Measurements from ENCODE around the gene GOLGA8O. TPM values are rescaled to one million over a fixed set of nuclear protein-coding genes. Genes with fewer than 3 reads are reported as not detected.
"Not testable (repeated sequence)": the region's sequence is repeated elsewhere in the genome, so short reads cannot be mapped to it uniquely, and the experiment has no call there.

Gene GOLGA8O
- total and polyA plus RNA-seq, 2 of the 8 experiments (the other 6 are each of a cell fraction or from before 2014, with no cell fraction given), result not detected

DNA sequence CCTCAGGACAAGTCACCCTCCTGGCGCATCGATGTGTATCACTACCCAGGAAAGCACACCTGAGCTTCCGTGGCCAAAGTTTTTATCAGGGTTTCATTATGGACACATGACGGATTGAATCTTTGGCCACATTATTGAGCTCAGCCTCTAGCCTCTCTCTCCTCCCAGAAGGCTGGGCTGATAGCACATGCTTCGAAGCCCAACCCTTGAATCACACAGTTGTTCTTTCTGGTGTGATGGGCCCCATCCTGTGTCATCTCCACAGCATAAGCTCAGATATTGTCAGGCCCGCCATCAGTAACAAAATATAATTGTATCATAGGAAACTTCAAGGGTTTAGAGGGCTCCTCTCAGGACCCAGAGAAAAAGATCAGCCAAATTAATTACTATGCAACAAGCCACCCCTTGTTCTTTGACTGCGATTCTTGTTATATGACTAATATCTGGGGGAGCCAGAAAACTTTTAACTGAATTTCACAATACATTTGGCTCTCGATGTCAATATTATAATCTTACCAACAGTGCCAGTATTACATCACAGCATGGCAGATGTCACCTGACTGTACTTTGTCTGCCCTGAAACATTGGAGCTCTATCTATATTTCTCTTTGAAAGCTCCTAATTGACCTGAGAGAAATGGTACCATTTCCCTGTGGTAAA is 48.8 kb upstream of the GOLGA8O start:
- H3K27ac ChIP-seq (ENCODE audit: low read depth, low read length); H3K14ac ChIP-seq (ENCODE audit: insufficient read length); H3K36me3 ChIP-seq (ENCODE audit: control insufficient read depth in 2 of 4, insufficient read depth in 4 of 4, low read length in 3 of 4); H3K79me1 ChIP-seq (ENCODE audit: low read depth, low read length); H3K4ac ChIP-seq (replicated peaks; ENCODE audit: insufficient read length, low read depth, low read length); H4K8ac ChIP-seq (ENCODE audit: extremely low read depth, insufficient read depth, low read length); CTCF ChIA-PET (ENCODE audit: partially characterized antibody); H4K20me1 ChIP-seq (replicated peaks in 1 of 2; ENCODE audit: control insufficient read depth in 1 of 2, insufficient read depth in 2 of 2, low read length in 2 of 2); H2BK15ac ChIP-seq (ENCODE audit: low read length); H4K91ac ChIP-seq (replicated peaks; ENCODE audit: insufficient read length, low read length); FAIRE-seq; H3K9me3 ChIP-seq (ENCODE audit: insufficient read depth in 2 of 2, low read depth in 1 of 2, low read length in 1 of 2); H3K27me3 ChIP-seq (replicated peaks in 1 of 4; ENCODE audit: control insufficient read depth in 3 of 4, extremely low read depth in 1 of 4, insufficient read depth in 3 of 4, low read length in 3 of 4); H4K5ac ChIP-seq (ENCODE audit: insufficient read length, low read depth, low read length); H2BK12ac ChIP-seq (ENCODE audit: low read depth, low read length); H3K23me2 ChIP-seq (ENCODE audit: low read depth, low read length); H2BK120ac ChIP-seq (replicated peaks; ENCODE audit: low read depth, low read length); H2BK5ac ChIP-seq (ENCODE audit: low read depth, low read length); H3K4me3 ChIP-seq (ENCODE audit: extremely low read depth in 1 of 4, insufficient read depth in 2 of 4, low read depth in 3 of 4, low read length in 4 of 4); H3K18ac ChIP-seq (ENCODE audit: extremely low read depth, low read length); H3K9ac ChIP-seq (replicated peaks in 1 of 4; ENCODE audit: extremely low read depth in 1 of 4, low read depth in 3 of 4, low read length in 3 of 4); H2BK20ac ChIP-seq (ENCODE audit: low read length); H3K23ac ChIP-seq (ENCODE audit: insufficient read length); H3K4me2 ChIP-seq (ENCODE audit: insufficient read depth in 1 of 2, low read depth in 2 of 2, low read length in 2 of 2); POLR2A ChIA-PET (ENCODE audit: partially characterized antibody); H2AK5ac ChIP-seq (ENCODE audit: low read depth, low read length); H3K56ac ChIP-seq (replicated peaks; ENCODE audit: insufficient read length, low read depth, low read length); H3K79me2 ChIP-seq (ENCODE audit: control insufficient read depth in 1 of 2, insufficient read depth in 2 of 2, low read length in 2 of 2); H3K4me1 ChIP-seq (replicated peaks in 1 of 4; ENCODE audit: control insufficient read depth in 3 of 4, insufficient read depth in 4 of 4, low read length in 3 of 4); H2AFZ ChIP-seq (ENCODE audit: low read length); DNase-seq (ENCODE audit: low read depth in 1 of 2, low spot score in 2 of 2): not testable (repeated sequence)
- no CpG with 5 or more reads among the region's 8 CpGs for WGBS, 2 experiments (ENCODE audit: extremely low coverage in 1 of 2, insufficient coverage in 1 of 2, insufficient read length in 1 of 2, insufficient replicate concordance in 2 of 2, low coverage in 1 of 2, low lambda C conversion rate in 2 of 2, missing lambda C conversion rate in 1 of 2)

DNA sequence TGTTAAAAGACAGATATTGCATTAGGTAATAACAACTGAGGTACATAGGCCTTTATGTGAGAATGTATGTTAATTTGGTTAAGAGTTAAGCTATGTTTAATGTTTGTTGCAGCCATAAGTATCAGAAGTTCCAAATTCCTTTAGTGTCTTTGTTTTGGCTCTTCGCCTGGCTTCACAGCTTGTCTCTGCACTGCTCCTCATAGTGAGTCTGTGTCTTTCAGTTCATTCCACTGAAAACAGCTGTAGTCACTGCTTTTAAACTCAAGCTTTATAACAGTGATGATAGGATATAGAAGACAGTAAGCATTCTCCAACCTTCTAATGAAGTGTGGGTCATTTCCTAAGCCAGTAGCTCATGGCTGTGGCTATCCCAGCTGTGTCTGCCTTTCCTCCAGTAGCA is 47.5 kb upstream of the GOLGA8O start:
- H4K91ac ChIP-seq (replicated peaks; ENCODE audit: insufficient read length, low read length); H2BK15ac ChIP-seq (ENCODE audit: low read length); H3K23me2 ChIP-seq (ENCODE audit: low read depth, low read length); H4K5ac ChIP-seq (ENCODE audit: insufficient read length, low read depth, low read length); H2BK5ac ChIP-seq (ENCODE audit: low read depth, low read length); H3K9ac ChIP-seq (replicated peaks in 1 of 4; ENCODE audit: extremely low read depth in 1 of 4, low read depth in 3 of 4, low read length in 3 of 4); H3K27me3 ChIP-seq (replicated peaks in 1 of 4; ENCODE audit: control insufficient read depth in 3 of 4, extremely low read depth in 1 of 4, insufficient read depth in 3 of 4, low read length in 3 of 4); H3K36me3 ChIP-seq (ENCODE audit: control insufficient read depth in 2 of 4, insufficient read depth in 4 of 4, low read length in 3 of 4); H2AFZ ChIP-seq (ENCODE audit: low read length); H3K23ac ChIP-seq (ENCODE audit: insufficient read length); H3K4me3 ChIP-seq (ENCODE audit: extremely low read depth in 1 of 4, insufficient read depth in 2 of 4, low read depth in 3 of 4, low read length in 4 of 4); H3K9me3 ChIP-seq (ENCODE audit: insufficient read depth in 2 of 2, low read depth in 1 of 2, low read length in 1 of 2); H4K20me1 ChIP-seq (replicated peaks in 1 of 2; ENCODE audit: control insufficient read depth in 1 of 2, insufficient read depth in 2 of 2, low read length in 2 of 2); H3K4me2 ChIP-seq (ENCODE audit: insufficient read depth in 1 of 2, low read depth in 2 of 2, low read length in 2 of 2); H2AK5ac ChIP-seq (ENCODE audit: low read depth, low read length); H2BK20ac ChIP-seq (ENCODE audit: low read length); POLR2A ChIA-PET (ENCODE audit: partially characterized antibody); H3K56ac ChIP-seq (replicated peaks; ENCODE audit: insufficient read length, low read depth, low read length); H3K18ac ChIP-seq (ENCODE audit: extremely low read depth, low read length); H3K14ac ChIP-seq (ENCODE audit: insufficient read length); H2BK12ac ChIP-seq (ENCODE audit: low read depth, low read length); DNase-seq (ENCODE audit: low read depth in 1 of 2, low spot score in 2 of 2); H3K79me2 ChIP-seq (ENCODE audit: control insufficient read depth in 1 of 2, insufficient read depth in 2 of 2, low read length in 2 of 2); FAIRE-seq; H3K79me1 ChIP-seq (ENCODE audit: low read depth, low read length); H2BK120ac ChIP-seq (replicated peaks; ENCODE audit: low read depth, low read length); H3K4me1 ChIP-seq (replicated peaks in 1 of 4; ENCODE audit: control insufficient read depth in 3 of 4, insufficient read depth in 4 of 4, low read length in 3 of 4); H3K27ac ChIP-seq (ENCODE audit: low read depth, low read length); H3K4ac ChIP-seq (replicated peaks; ENCODE audit: insufficient read length, low read depth, low read length); CTCF ChIA-PET (ENCODE audit: partially characterized antibody); H4K8ac ChIP-seq (ENCODE audit: extremely low read depth, insufficient read depth, low read length): not testable (repeated sequence)
- WGBS, 2 experiments (ENCODE audit: extremely low coverage in 1 of 2, insufficient coverage in 1 of 2, insufficient read length in 1 of 2, insufficient replicate concordance in 2 of 2, low coverage in 1 of 2, low lambda C conversion rate in 2 of 2, missing lambda C conversion rate in 1 of 2), result 87% methylated on average over 1 of the region's 1 CpG; no CpG with 5 or more reads in 1 of the 2 experiments

Measured in H1 (cell line).